ENCODE results near the gene SPATS2. TPM values are rescaled to one million over a fixed set of nuclear protein-coding genes. Genes with fewer than 3 reads are reported as not detected.

Gene SPATS2
- total RNA-seq, 2 experiments from 2014 or later, result 6.1 to 6.4 TPM

GRCh38 chr12:49327368-49327767 is 39.9 kb upstream of the SPATS2 start:
- POLR2A ChIA-PET, result no interaction called here
- peaks cover 0 to 5% of the 10 kb centered on the region in 2 experiments for H3K27me3 ChIP-seq (ENCODE audit: control insufficient read depth in 1 of 2, insufficient read depth in 2 of 2, low read length in 2 of 2)
- no peak for ATAC-seq (ENCODE audit: poor library complexity)
- Mint-ChIP-seq H3K27ac (no peak overlapping the region), H3K4me3 (no peak overlapping the region), H3K4me1 (ENCODE audit: low read depth) (peaks cover 11% of the 10 kb centered on the region), H3K27me3 (peaks cover 17% of the 10 kb centered on the region), H3K9me3 (no peaks in the 10 kb centered on the region), H3K36me3 (ENCODE audit: low read depth) (no peaks in the 10 kb centered on the region)
- H3K9me3 ChIP-seq (ENCODE audit: control insufficient read depth in 1 of 2, insufficient read depth in 1 of 2, low read length in 2 of 2), result no peaks in the 10 kb centered on the region
- intact Hi-C loops (cut with DNase I, micrococcal nuclease), result no loop called here
- no peak overlapping the region for H3K4me3 ChIP-seq (ENCODE audit: low read length)
- peaks cover 11% of the 10 kb centered on the region for H3K4me1 ChIP-seq (ENCODE audit: insufficient read depth, low read length)
- TF ChIP-seq CTCF (IDR thresholded peaks at IDR 0.05), result no peak
- H3K27ac ChIP-seq (ENCODE audit: low read depth in 1 of 2, low read length in 2 of 2), result no peak overlapping the region
- DNase-seq, result no peak
- H3K36me3 ChIP-seq (ENCODE audit: insufficient read depth, low read length), result no peaks in the 10 kb centered on the region
- CTCF ChIA-PET, result no interaction called here

GRCh38 chr12:49327887-49328286 is 39.4 kb upstream of the SPATS2 start:
- Mint-ChIP-seq H3K27ac (no peak overlapping the region), H3K4me1 (ENCODE audit: low read depth) (peaks cover 9% of the 10 kb centered on the region), H3K27me3 (peaks cover 22% of the 10 kb centered on the region), H3K4me3 (no peak overlapping the region), H3K9me3 (no peaks in the 10 kb centered on the region), H3K36me3 (ENCODE audit: low read depth) (no peaks in the 10 kb centered on the region)
- Histone ChIP-seq H3K4me1 (ENCODE audit: insufficient read depth, low read length) (peaks cover 12% of the 10 kb centered on the region), H3K27me3 (ENCODE audit: control insufficient read depth in 1 of 2, insufficient read depth in 2 of 2, low read length in 2 of 2) (peaks cover 0 to 5% of the 10 kb centered on the region in 2 experiments), H3K27ac (ENCODE audit: low read depth in 1 of 2, low read length in 2 of 2) (no peak overlapping the region), H3K36me3 (ENCODE audit: insufficient read depth, low read length) (no peaks in the 10 kb centered on the region), H3K4me3 (ENCODE audit: low read length) (no peak overlapping the region), H3K9me3 (ENCODE audit: control insufficient read depth in 1 of 2, insufficient read depth in 1 of 2, low read length in 2 of 2) (no peaks in the 10 kb centered on the region)
- TF ChIP-seq CTCF (IDR thresholded peaks at IDR 0.05), result no peak
- CTCF ChIA-PET, result no interaction called here
- no peak for ATAC-seq (ENCODE audit: poor library complexity)
- POLR2A ChIA-PET, result no interaction called here
- intact Hi-C loops (cut with DNase I, micrococcal nuclease), result no loop called here
- no peak for DNase-seq

- intact Hi-C loops (cut with DNase I, micrococcal nuclease), result no loop called here
- peaks cover 5% of the 10 kb centered on the region for H3K4me1 Mint-ChIP-seq (ENCODE audit: low read depth)
- H3K27me3 ChIP-seq (ENCODE audit: control insufficient read depth in 1 of 2, insufficient read depth in 2 of 2, low read length in 2 of 2), result peaks cover 8 to 10% of the 10 kb centered on the region in 2 experiments
- no peak for TF ChIP-seq CTCF (IDR thresholded peaks at IDR 0.05)
- peaks cover 28% of the 10 kb centered on the region for H3K27me3 Mint-ChIP-seq
- no peak overlapping the region for H3K27ac ChIP-seq (ENCODE audit: low read depth in 1 of 2, low read length in 2 of 2)
- DNase-seq, result no peak
- no peak for ATAC-seq (ENCODE audit: poor library complexity)
- H3K4me1 ChIP-seq (ENCODE audit: insufficient read depth, low read length), result peaks cover 8% of the 10 kb centered on the region
- H3K4me3 Mint-ChIP-seq, result no peak overlapping the region
- no peaks in the 10 kb centered on the region for H3K9me3 ChIP-seq (ENCODE audit: control insufficient read depth in 1 of 2, insufficient read depth in 1 of 2, low read length in 2 of 2)
- no peaks in the 10 kb centered on the region for H3K9me3 Mint-ChIP-seq
- no peak overlapping the region for H3K4me3 ChIP-seq (ENCODE audit: low read length)
- ChIA-PET CTCF (interaction anchor here (0.8 kb wide), 1 partner anchor 19 kb away, joined by 3 read pairs; no protein-coding TSS in a partner anchor), POLR2A (no interaction called here)
- H3K36me3 Mint-ChIP-seq (ENCODE audit: low read depth), result no peaks in the 10 kb centered on the region
- no peaks in the 10 kb centered on the region for H3K36me3 ChIP-seq (ENCODE audit: insufficient read depth, low read length)
- no peak overlapping the region for H3K27ac Mint-ChIP-seq
Measured at GRCh38 chr12:49328816-49329215, 38.4 kb upstream of the SPATS2 start.

Data from CD4-positive, alpha-beta T cell (primary cell).